Heart right ventricle (tissue), 16 donors: ENCODE results near the gene ABR. TPM values are rescaled to one million over a fixed set of nuclear protein-coding genes. Genes with fewer than 3 reads are reported as not detected.

Experiments
- ATAC-seq, 8 donors: fragments of 200-7000 bp; cut with Tn5 transposase; one replicate each; pipeline ENCODE4 v1.9.1; 2020; ENCODE audit warnings: mild to moderate bottlenecking in 8 of 8, moderate library complexity in 8 of 8, moderate number of reproducible peaks in 1 of 8
- DNase-seq, 2 donors: peaks; one replicate each; pipeline ENCODE4 v3.0.0-alpha.2; 2020
- H3K27ac ChIP-seq, 10 donors: fragments of 200-600 bp; sonication (generic) in 2 of 10; one replicate each; pipeline versions ENCODE4 v1.5.0 to v1.8.0; 2020 to 2022; ENCODE audit warnings: mild to moderate bottlenecking in 3 of 10
- H3K27me3 ChIP-seq, 7 donors: fragments of 200-600 bp; one replicate each; pipeline ENCODE4 v1.8.0; 2021 to 2022; ENCODE audit warnings: mild to moderate bottlenecking in 2 of 7
- H3K36me3 ChIP-seq, 9 donors: fragments of 200-600 bp; sonication (generic) in 1 of 9; one replicate each; pipeline versions ENCODE4 v1.5.0 to v1.8.0; 2020 to 2022; ENCODE audit warnings: mild to moderate bottlenecking in 2 of 9
- H3K4me1 ChIP-seq, 9 donors: fragments of 200-600 bp; sonication (generic) in 1 of 9; one replicate each; pipeline versions ENCODE4 v1.5.0 to v1.8.0; 2020 to 2022; ENCODE audit warnings: mild to moderate bottlenecking in 4 of 9
- H3K4me3 ChIP-seq, 10 donors: fragments of 200-600 bp; sonication (generic) in 2 of 10; one replicate each; pipeline versions ENCODE4 v1.5.0 to v1.8.0; 2020 to 2022; ENCODE audit warnings: mild to moderate bottlenecking in 7 of 10, moderate library complexity in 2 of 10
- H3K9me3 ChIP-seq, 11 donors: fragments of 200-600 bp in 10 of 11; sonication (generic) in 2 of 11; one replicate each; pipeline versions ENCODE4 v1.5.0 to v1.8.0; 2013 to 2022; ENCODE audit warnings: mild to moderate bottlenecking in 2 of 11, control low read depth in 1 of 11, moderate library complexity in 1 of 11
- CTCF ChIP-seq, 9 donors: fragments of 200-600 bp; sonication (generic) in 2 of 9; IDR thresholded peaks; one replicate each; pipeline versions ENCODE4 v1.5.0 to v1.8.0; 2021 to 2022; ENCODE audit warnings: antibody characterized with exemption in 9 of 9, mild to moderate bottlenecking in 5 of 9, moderate library complexity in 1 of 9
- WGBS, 2 donors: extraction: QIAGEN DNeasy Blood & Tissue Kit; methylation state at CpG; one replicate each; pipeline ENCODE4 v1.1.7; 2013; ENCODE audit warnings: inconsistent platforms in 1 of 2; 5-methylcytosine and 5-hydroxymethylcytosine counted together
- intact Hi-C, 10 donors: fragments of 100-400 bp; cut with DNase I; formaldehyde crosslinking; loops; one replicate each; pipeline versions ENCODE4 v1.11.1 to v1.14.2; 2022
- polyA plus RNA-seq, 2 donors: library from polyadenylated mRNA; stranded (reverse); fragments of 200-250 nt; gene quantifications; one replicate each; pipeline ENCODE4 v1.2.3, GENCODE V29; 2013
- total RNA-seq, 10 donors: library from RNA; stranded (reverse); fragmentation: NEBNext Ultra II Directional in 3 of 10; extraction: Animal tissue kit (Norgen Biotek cat#: 25700) in 3 of 10; gene quantifications; one replicate each; pipeline versions ENCODE4 v1.2.1 to v1.2.4, GENCODE V29; 2021 to 2023
- donor health status: Arrhythmogenic right ventricular cardiomyopathy.
- donor health status: ischemic (EF 13 %, LVEDD 7.1; RV severe dilation, severe dysfunction).
- donor health status: healthy with polysubstance abuse.
- donor health status: DM: no; HTN: yes; CAD: no.
- donor health status: DM: no; HTN: no; CAD: no.
- donor health status: ischemic (EF 25% LVEDD 6.9; RV normal size, moderate dysfunction).
- donor health status: ischemic (EF 25% LVEDD 5.7; RV mildly dilated, moderate dysfunction).
- donor health status: healthy.
- donor health status: DM: yes; HTN: yes; CAD: no.
- donor health status: Ischemic cardiomyopathy.
- donor health status: ischemic (EF 35%, LVEDD 5.7; RV mildly dilated, moderate dysfunction).
- donor health status: nonischemic (EF 11% LVEDD 7.7; RV severe dilation, severe dysfunction).
- donor health status: DM: yes; HTN: yes; CAD: no.
- donor health status: PGD.
- donor health status: ischemic (EF 29% LVEDD 5.4; RV normal size, mild dysfunction).
- donor health status: nonischemic (EF 23%, LVEDD 6.1; RV moderate dilation, normal function).

The ABR gene
- total and polyA plus RNA-seq, 12 donors, result 49.1 to 173 (median 143) TPM

- DNase-seq (no peak), ATAC-seq (peak in 2 of 8 donors; percentile 12 to 16)
- intact Hi-C loops, result loop anchor here in 1 of 10 donors (5.0 kb wide), 1 partner anchor 36 kb away; no protein-coding TSS in a partner anchor
- WGBS, 2 donors, result 66 to 70% methylated on average over 16 of the region's 16 CpGs
- H3K27ac ChIP-seq, result peak overlapping the region; percentile 9 to 90 (median 74)
- peaks cover 0 to 96% (median 36%) of the 10 kb centered on the region in 9 donors for H3K36me3 ChIP-seq
- H3K4me3 ChIP-seq, result no peak overlapping the region
- no peaks in the 10 kb centered on the region for H3K27me3 ChIP-seq
- H3K4me1 ChIP-seq, result peaks cover 52 to 96% (median 88%) of the 10 kb centered on the region in 9 donors
- no peak for TF ChIP-seq CTCF (IDR thresholded peaks at IDR 0.05)
- no peaks in the 10 kb centered on the region for H3K9me3 ChIP-seq
These were observed 173.7 kb downstream of the ABR start for GRCh38 chr17:1006054-1006453.

GRCh38 chr17:1005361-1005946 lies 174.3 kb downstream of the ABR start:
- DNase-seq, result peak; percentile 65 to 72

GRCh38 chr17:1004769-1005295 lies 174.9 kb downstream of the ABR start:
- Histone ChIP-seq H3K27ac (peak overlapping the region in 8 of 10 donors; percentile 45 to 90 (median 78)), H3K4me1 (peaks cover 55 to 96% (median 85%) of the 10 kb centered on the region in 9 donors), H3K9me3 (no peaks in the 10 kb centered on the region), H3K4me3 (no peak overlapping the region), H3K27me3 (no peaks in the 10 kb centered on the region), H3K36me3 (peaks cover 0 to 96% (median 29%) of the 10 kb centered on the region in 9 donors)
- no peak for ATAC-seq
- WGBS, 2 donors, result 70% methylated on average over 13 of the region's 13 CpGs
- TF ChIP-seq CTCF (IDR thresholded peaks at IDR 0.05), result no peak
- no peak for DNase-seq
- intact Hi-C loops, result loop anchor here in 9 of 10 donors (2.0 to 5.0 kb wide), 5 partner anchors 37 to 52 kb away; no protein-coding TSS in a partner anchor

More at GRCh38 chr17:1005361-1005946, 174.3 kb downstream of the ABR start:
- H3K4me3 ChIP-seq, result no peak overlapping the region
- no peak for TF ChIP-seq CTCF (IDR thresholded peaks at IDR 0.05)
- H3K36me3 ChIP-seq, result peaks cover 0 to 96% (median 32%) of the 10 kb centered on the region in 9 donors
- WGBS, 2 donors, result 22 to 34% methylated on average over 23 of the region's 23 CpGs
- ATAC-seq, result peak in 7 of 8 donors; percentile 16 to 53 (median 49)
- H3K27ac ChIP-seq, result peak overlapping the region; percentile 9 to 90 (median 78)
- H3K4me1 ChIP-seq, result peaks cover 55 to 96% (median 88%) of the 10 kb centered on the region in 9 donors
- intact Hi-C loops, result loop anchor here in 2 of 10 donors (2.0 to 5.0 kb wide), 2 partner anchors 37 to 51 kb away; no protein-coding TSS in a partner anchor
- no peaks in the 10 kb centered on the region for H3K27me3 ChIP-seq
- no peaks in the 10 kb centered on the region for H3K9me3 ChIP-seq

GRCh38 chr17:1003972-1004768 lies 175.6 kb downstream of the ABR start:
- no peak overlapping the region for H3K4me3 ChIP-seq
- WGBS, 2 donors, result 67 to 69% methylated on average over 30 of the region's 30 CpGs
- no peaks in the 10 kb centered on the region for H3K27me3 ChIP-seq
- peak overlapping the region in 9 of 10 donors; percentile 6 to 90 (median 79) for H3K27ac ChIP-seq
- H3K36me3 ChIP-seq, result peaks cover 0 to 96% (median 28%) of the 10 kb centered on the region in 9 donors
- no peak for TF ChIP-seq CTCF (IDR thresholded peaks at IDR 0.05)
- peaks cover 55 to 96% (median 84%) of the 10 kb centered on the region in 9 donors for H3K4me1 ChIP-seq
- DNase-seq (no peak), ATAC-seq (no peak)
- no peaks in the 10 kb centered on the region for H3K9me3 ChIP-seq
- intact Hi-C loops, result loop anchor here in 9 of 10 donors (2.0 to 5.0 kb wide), 5 partner anchors 38 to 53 kb away; no protein-coding TSS in a partner anchor
